Measurements from ENCODE around the gene NSL1. TPM values are rescaled to one million over a fixed set of nuclear protein-coding genes. Genes with fewer than 3 reads are reported as not detected.

NSL1 gene
- total RNA-seq, 4 donors from 2014 or later: 17.7 to 46.8 (median 33.5) TPM

DNA sequence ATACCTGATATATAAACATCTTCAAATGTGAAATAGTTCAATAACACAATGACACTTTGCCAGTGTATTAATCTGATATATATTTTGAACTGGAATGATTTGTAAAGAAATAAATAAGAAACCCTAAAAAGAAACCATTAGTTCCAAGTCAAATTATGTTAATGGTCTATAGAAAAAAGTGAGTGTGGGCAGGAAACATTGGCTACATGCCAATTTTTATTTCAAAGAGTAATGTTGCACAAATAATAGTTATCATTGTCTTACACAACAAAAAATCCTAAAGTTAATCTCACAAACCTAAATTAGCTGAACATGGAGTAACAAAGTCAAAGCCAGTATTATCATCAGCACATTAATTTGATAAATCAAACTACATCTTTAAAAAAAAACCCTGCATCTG lies 54.0 kb downstream of the NSL1 start:
- TF ChIP-seq CTCF (IDR thresholded peaks at IDR 0.05; ENCODE audit: low read depth): no peak

DNA sequence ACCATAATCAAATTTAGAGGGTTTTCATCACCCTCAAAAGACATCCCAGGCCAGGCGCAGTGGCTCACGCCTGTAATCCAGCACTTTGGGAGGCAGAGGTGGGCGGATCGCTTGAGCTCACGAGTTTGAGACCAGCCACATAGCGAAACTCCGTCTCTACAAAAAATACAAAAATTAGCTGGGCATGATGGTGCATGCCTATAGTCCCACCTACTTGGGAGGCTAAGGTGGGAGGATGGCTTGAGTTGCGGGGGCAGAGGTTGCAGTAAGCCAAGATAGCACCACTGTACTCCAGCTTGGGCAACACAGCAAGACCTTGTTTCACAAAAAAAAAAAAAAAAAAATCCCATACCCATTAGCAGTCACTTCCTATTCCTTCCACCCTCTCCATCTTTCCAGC lies 58.5 kb downstream of the NSL1 start:
- no peak for TF ChIP-seq CTCF (IDR thresholded peaks at IDR 0.05; ENCODE audit: low read depth)

GRCh38 chr1:212731630-212732029 lies 59.9 kb downstream of the NSL1 start:
- TF ChIP-seq CTCF (IDR thresholded peaks at IDR 0.05; ENCODE audit: low read depth): no peak

- TF ChIP-seq CTCF (IDR thresholded peaks at IDR 0.05; ENCODE audit: low read depth): no peak
Observed at GRCh38 chr1:212728606-212729005, 63.0 kb downstream of the NSL1 start.

DNA sequence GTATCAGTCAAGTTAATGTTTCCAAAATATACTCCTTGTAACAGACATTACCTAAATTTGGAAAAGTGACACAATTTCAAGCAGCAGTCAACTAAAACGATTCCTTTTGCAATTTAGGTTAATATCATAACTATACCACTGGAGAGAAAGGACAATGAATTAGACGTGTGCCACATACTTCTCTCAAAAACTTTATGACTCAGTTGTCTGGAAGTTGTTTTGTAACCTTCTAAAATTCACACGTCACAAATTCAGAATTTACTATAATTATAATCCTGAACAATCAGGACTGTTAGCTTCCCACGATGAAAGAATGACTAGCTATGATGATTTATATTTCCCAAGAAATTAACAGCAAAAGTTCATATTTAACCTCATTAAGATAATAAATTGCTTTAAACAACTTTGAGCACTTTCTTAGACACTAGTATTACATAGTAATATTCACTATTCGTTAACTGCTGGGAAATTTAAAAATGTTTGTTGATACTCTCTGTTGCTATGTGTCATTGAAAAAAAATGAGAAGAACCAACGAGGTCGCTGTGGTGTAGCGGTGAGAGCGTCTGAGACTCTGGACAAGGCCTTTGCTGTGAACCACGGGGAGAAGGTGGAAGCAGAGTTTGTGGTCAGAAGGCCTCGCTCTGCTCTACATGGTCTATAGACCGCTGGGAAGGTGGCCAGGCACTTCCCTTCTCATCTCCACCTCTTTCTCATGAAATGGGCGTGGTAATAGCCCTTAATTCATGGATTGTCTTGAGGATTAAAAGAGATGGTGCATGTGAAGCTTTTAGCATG lies 64.0 kb downstream of the NSL1 start:
- TF ChIP-seq CTCF (IDR thresholded peaks at IDR 0.05; ENCODE audit: low read depth): no peak

DNA sequence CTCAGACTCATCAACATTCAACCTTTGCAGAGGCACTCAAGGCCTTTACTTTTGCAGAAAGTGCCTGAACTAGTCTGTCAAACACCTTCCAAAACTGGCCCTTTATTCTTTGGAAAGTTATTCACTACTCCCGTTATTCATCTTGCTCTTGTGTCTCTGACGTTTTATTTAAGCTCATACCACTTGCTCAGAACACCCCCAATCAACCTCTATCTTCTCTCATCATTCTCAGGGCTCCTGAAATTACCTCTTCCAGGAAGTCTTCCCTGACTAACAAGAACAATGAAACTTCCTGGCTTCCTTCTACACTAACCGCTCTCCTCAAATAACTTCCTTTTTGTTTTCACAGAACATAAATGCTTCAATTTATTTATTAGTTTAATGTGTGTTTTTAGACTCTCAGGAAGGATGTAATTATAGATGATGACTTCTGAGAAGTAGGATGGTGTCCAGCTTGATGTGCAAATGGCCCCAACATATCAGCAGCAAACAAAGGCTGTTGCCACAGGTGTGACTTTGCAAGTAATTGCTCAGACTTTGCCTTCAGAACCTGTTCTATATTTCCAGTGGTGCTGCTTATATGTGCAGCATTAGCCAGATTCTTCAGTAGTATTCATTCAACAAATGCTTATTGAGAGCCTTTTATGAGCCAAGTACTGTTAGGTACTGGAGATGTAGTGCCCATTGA lies 69.2 kb downstream of the NSL1 start:
- no peak for TF ChIP-seq CTCF (IDR thresholded peaks at IDR 0.05; ENCODE audit: low read depth)

DNA sequence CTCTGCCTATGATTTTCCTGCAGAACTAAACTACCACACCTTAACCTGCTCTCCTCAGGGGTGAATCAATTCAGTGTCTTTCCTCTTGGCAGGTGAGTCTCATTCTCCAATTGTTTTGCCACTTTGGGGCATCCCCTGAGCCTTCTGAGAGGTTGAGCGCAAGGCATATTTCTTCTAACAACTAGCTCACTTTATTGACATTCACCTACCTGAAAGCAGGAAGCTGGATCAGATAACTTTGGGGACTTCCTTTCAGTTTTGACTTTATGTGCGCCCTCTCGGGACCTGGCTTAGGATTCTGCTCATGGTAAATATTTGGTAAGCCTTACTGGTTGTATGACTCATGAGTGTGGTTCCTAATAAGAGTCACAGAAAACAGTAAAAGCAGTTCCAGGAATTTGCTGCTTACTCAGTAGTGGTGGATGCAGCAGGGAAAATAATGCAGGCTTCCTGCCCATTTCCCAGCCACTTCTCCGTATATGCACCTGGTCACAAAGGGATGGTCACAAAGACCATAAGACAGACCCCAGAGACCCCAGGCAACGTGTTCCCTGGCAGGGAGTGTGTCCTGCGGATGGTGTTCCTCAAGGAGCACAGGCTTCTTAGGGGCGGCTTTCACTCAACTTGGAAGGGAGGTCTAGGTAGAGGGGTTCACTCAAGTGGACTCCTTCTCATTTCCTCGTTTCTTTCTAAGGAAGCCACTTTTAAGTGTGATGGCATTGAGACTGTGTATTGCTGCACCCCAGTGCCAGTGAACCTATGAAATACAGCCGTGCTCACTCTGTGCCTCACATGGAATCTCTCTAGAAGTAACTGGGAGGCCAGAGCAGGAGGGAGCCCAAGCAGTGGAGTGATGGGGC lies 70.0 kb downstream of the NSL1 start:
- TF ChIP-seq CTCF (IDR thresholded peaks at IDR 0.05; ENCODE audit: low read depth): no peak

All from subcutaneous adipose tissue (tissue), 4 donors.